Activated CD8-positive, alpha-beta memory T cell treated with anti-CD3 and anti-CD28 coated beads, Interleukin-2, amount 50 U/mL, for 1 hour (primary cell): ENCODE measurements around the gene MAP3K10.

ENCODE experiments used
- DNase-seq: peaks from one replicate; pipeline ENCODE4 v3.0.0-alpha.2; 2020; ENCODE audit errors: extremely low read depth

MAP3K10 gene

DNA sequence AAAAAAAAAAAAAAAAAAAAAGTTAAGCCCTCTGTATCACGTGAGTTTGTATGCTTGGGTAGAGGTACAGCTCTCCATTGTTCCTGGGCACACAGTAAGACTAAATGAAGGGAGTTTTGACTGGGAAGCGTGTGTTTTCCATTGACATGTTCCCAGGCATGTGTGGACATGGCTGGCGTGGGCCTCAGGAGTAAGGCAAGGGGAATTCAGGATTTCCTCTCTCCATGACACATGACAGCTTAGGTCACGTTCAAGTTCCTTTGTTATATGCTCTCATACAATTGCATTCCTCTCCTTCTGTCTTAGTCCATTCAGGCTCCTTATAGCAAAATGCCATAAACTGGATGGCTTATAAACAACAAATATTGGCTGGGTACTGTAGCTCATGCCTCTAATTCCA, 17.1 kb upstream of the MAP3K10 start:
- DNase-seq: no peak

DNA sequence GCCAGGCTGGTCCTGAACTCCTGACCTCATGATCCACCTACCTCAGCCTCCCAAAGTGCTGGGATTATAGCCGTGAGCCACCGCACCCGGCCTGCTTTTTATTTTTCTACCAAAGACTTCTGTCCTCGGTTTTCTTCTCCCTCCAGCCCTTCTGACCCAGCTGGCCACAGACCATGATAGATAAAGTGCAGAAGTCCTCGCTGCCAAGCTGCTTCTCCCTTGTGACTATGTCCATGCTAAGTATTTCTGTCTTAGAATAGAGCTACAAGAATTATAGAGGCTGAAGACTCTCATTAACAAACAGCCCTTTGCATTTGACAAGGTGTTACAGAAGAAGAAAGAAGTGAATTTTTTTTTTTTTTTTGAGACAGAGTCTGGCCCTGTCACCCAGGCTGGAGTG, 15.4 kb upstream of the MAP3K10 start:
- no peak for DNase-seq

DNA sequence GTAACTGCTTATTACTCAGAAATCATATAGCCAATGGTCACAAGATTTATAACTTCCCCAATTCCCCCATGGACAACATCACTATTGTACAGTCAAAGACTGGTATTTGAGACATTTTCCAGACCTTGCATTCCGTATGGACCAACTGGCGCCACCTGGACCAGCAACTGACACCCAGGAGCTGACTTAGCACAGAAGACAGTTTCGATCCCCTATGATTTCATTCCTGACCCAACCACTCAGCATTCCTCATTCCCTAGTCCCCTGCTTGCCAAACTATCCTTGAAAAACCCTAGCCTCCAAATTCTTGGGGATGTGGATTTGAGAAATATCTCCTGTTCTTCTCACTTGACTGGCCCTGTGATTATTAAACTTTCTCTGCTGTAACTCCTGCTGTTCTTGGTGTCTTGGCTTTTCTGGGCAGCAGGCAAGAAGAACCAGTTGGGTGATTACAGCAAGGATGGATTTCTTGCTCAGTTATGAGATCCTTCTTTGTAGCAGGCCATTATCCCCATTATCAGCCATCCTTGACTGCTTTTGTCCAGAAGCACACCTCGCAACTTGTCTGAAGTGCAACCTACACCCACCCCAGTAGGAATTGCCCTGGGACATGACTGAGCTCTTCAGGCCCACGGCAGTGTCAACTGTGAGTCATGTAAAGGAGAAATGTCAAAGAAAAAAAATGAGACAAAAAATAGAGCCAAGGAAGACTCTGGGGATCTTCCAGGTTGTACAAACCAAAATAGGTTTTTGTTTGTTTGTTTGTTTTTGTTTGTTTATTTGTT, 13.7 kb upstream of the MAP3K10 start:
- DNase-seq: no peak

DNA sequence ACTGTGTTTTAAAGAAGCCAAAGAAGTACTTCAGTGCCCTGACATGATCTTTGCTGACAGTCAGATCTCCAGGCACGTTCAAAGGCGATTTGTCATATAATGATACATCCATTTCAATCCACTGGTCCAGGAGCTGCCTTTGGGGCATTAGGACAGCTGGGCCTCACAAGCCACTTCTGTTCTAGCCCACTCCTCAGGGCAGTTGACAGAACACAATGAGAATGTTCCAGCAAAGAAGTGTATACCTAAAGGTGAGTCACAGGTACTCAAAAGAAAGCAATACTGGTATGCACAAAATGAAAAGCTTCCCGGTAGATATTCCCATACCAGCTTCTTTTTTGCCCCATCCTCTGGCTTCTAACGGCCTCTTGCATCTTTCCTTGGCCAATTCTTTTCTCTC, 12.5 kb upstream of the MAP3K10 start:
- no peak for DNase-seq

DNA sequence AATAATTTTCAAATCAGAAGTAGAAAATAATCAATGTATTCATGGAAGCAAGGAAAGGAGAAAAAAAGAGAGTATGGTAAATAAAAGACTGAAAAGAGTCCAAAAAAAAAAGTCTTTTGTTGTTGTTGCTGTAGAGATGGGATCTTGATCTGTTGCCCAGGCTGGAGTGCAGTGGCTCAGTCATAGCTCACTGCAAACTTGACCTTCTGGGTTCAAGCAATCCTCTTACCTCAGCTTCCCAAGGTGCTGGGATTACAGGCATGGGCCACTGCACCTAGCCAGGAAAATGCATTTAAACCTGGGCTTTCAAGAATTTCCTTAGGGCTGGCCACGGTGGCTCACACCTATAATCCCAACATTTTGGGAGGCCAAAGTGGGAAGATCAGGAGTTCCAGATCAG, 7.0 kb upstream of the MAP3K10 start:
- no peak for DNase-seq

DNA sequence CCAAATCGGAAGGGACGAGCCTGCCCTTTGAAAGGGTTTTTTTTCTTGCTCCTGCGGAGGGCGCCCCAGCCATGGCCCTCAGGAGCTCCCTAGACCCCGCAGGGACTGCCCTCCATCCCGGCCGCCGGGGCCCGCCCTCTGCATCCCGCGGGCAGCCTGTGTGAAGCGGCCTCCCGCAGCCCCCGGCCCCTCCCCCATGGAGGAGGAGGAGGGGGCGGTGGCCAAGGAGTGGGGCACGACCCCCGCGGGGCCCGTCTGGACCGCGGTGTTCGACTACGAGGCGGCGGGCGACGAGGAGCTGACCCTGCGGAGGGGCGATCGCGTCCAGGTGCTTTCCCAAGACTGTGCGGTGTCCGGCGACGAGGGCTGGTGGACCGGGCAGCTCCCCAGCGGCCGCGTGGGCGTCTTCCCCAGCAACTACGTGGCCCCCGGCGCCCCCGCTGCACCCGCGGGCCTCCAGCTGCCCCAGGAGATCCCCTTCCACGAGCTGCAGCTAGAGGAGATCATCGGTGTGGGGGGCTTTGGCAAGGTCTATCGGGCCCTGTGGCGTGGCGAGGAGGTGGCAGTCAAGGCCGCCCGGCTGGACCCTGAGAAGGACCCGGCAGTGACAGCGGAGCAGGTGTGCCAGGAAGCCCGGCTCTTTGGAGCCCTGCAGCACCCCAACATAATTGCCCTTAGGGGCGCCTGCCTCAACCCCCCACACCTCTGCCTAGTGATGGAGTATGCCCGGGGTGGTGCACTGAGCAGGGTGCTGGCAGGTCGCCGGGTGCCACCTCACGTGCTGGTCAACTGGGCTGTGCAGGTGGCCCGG, 815 bp downstream of the MAP3K10 start:
- no peak for DNase-seq

DNA sequence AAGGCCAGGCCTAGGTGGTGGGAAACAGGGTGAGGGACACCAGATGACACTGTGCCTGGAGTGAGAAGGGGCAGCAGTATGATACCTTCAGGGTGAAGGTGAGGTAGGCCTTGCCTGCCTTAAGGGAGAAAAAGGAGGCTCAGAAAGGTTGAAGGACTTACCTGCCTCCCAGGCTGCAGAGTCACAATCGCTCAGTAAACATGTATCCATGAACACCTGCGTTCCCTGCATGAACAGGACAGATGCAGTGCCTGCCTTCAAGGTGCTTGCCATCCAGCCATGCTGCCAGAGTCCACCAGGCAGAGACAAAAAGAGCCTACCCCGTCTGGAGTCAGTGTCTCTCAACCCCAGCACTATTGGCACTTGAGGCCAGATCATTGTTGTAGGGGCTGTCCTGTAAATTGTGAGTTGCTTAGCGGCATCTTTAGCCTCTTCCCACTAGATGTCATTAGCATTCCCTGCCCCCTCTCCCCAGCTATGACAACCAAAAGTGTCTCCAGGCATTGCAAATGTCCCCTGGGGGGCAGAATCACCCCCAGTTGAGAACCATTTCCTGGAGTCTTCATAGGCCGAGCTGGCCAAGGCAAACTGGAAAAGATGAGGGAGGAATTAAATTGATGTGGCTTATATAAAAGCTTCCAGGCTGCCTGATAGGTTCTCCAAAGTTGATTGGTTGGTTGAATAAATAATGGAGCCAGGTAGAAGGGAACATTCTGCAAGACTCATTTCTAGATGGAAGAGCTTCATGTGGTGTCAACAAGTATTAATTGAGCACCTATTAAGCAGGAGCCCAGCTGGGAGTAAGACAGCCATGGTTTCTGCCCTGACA, 1.7 kb downstream of the MAP3K10 start:
- no peak for DNase-seq

DNA sequence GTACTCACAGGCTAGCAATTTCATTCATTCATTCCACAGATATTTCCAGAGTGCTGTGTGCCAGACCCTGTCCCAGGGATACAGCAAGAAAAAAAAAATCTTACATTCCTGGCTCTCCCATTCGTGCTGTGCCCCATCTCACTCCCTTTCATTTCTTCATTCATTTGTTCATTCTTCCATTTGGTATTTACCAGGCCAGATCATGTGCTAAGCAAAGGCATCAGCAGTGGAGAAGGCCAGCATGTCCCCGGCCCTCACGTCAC, 2.3 kb downstream of the MAP3K10 start:
- no peak for DNase-seq

DNA sequence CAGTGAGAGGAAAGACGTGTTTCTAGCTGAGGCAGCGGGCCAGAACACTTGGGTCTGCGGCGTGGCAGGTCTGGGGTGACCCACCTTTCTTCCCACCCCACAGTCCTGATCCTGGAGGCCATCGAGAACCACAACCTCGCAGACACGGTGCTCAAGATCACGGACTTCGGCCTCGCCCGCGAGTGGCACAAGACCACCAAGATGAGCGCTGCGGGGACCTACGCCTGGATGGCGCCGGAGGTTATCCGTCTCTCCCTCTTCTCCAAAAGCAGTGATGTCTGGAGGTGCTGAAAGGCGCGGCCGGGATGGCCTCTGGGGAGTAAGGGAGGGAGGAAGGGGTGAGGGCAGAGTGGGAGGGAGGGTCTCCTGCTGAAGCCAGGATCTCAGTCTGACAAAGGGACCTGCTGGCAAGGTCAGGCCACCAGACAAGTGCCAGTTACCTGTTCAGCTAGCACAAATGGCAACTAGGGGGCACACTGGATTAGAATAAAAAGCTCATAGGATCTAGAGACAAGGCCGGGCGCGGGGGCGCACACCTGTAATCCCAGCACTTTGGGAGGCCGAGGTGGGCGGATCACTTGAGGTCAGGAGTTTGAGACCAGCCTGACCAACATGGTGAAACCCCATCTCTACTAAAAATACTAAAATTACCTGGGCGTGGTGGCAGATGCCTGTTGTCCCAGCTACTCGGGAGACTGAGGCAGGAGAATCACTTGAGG, 7.2 kb downstream of the MAP3K10 start:
- no peak for DNase-seq

DNA sequence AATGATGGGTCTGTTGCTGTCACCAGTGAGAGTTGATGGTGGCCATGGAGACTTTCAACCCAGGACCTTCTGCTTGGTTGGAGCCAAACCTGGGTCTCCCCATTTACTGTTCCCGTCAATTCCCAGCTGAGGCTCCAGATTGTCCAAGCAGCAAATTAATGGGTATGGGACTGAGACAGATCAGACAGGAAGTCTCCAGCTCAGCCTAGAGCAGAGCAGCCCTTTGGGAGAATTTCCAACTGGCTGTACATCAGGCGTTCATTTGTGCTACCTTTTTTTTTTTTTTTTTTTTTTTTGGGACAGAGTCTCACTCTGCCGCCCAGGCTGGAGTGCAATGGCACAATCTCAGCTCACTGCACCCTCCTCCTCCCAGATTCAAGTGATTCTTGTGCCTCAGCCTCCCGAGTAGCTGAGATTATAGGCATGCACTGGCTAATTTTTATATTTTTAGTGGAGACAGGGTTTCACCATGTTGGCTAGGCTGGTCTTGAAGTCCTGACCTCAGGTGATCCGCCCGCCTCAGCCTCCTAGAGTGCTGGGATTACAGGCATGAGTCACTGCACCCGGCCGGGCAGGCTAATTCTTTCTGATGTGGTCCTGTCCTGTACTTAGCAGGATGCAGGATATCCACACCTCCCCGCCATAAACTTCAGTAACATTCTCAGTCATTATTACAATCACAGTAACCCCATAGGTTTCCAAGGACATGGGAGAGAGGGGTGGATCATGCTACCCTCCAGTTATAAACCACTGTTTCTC, 9.3 kb downstream of the MAP3K10 start:
- no peak for DNase-seq

DNA sequence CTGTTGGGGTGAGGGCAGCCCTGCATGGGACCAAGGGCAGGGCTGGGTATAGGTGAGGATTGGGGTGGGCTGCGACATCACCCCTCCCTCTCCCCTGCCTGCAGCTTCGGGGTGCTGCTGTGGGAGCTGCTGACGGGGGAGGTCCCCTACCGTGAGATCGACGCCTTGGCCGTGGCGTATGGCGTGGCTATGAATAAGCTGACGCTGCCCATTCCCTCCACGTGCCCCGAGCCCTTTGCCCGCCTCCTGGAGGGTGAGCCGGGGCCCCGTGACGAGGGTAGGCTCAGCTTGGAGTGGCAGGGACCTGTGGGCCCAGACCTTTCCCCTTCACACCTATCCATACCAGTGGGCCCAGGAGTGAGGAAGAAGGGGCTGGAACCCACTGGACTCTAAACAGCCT, 13.2 kb downstream of the MAP3K10 start:
- DNase-seq: no peak

DNA sequence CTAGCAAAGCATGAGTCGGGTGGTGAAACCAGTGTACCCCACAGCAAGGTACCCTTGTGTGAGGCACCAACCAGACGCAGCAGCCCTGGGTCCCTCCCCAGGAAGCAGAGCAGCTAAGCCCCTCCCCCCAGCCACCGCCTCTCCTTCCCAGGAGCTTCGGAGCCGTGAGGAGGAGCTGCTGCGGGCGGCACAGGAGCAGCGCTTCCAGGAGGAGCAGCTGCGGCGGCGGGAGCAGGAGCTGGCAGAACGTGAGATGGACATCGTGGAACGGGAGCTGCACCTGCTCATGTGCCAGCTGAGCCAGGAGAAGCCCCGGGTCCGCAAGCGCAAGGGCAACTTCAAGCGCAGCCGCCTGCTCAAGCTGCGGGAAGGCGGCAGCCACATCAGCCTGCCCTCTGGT, 14.5 kb downstream of the MAP3K10 start:
- no peak for DNase-seq

DNA sequence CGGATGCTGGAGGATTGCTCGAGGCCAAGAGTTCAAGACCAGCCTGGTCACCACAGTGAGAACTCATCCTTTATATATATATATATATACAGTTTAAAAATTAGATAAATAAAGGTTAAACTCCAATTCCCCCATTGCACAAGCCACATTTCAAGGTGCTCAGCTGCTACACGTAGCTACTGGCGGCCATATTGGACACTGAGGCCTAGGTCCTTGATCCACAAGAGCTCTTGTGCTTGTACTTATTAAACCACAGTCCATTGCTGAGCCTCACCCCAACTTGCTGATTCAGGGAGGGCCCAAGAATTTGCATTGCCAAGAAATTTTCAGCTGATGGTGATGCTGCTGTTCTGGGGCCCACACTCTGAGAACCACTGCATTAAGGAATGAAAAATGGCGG, 17.4 kb downstream of the MAP3K10 start:
- no peak for DNase-seq

DNA sequence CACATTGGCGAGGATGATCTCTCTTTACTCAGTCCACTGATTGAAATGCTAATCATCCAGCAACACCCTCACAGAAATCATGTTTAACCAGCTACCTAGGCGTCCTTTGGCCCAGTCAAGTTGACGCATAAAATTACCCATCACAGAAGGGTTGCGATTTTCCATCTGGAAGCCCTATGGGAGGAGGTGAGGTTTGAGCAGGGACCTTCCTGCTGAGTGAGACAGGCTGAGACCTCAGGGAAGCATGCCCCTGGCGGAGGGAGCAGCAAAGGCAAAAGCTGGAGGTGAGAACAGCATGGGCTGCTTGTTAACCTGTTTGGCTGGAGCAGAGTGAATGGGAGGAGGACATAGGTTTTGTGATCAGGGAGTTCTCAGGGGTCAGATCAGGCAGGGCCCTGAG, 19.7 kb downstream of the MAP3K10 start:
- DNase-seq: no peak

DNA sequence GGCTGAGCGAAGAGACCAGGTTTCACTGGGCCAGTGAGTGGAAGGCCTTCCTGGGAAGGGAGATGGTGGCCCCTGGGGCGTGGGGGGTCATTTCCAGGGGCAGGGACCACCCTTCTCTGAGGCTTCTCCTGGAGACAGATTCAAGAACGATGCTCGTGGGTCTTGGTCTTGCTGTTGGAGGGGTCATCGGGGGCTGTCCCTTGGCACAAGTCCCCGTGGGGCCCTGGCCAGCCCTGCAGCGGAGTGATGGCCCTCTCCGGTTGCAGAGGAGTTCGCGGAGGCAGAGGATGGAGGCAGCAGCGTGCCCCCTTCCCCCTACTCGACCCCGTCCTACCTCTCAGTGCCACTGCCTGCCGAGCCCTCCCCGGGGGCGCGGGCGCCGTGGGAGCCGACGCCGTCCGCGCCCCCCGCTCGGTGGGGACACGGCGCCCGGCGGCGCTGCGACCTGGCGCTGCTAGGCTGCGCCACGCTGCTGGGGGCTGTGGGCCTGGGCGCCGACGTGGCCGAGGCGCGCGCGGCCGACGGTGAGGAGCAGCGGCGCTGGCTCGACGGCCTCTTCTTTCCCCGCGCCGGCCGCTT, 22.1 kb downstream of the MAP3K10 start:
- no peak for DNase-seq

DNA sequence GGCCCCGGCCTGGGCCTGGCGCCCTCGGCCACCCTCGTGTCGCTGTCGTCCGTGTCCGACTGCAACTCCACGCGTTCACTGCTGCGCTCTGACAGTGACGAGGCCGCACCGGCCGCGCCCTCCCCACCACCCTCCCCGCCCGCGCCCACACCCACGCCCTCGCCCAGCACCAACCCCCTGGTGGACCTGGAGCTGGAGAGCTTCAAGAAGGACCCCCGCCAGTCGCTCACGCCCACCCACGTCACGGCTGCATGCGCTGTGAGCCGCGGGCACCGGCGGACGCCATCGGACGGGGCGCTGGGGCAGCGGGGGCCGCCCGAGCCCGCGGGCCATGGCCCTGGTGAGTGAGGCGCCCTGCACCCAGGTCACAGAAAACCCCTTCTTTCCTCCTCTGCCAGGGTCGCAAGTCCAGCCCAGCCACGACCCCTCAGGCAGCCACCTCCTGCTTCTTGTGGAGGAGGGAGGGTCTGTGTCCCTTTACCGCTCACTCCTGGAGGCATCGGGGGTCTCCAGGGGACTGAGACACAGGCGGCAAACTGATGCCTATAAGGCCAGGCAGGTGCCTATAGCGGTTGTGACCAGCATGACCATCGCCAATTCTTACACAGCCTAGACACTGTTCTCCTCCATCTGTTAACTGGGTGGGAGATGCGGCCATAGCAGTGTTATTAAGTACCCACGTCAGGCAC, 22.8 kb downstream of the MAP3K10 start:
- no peak for DNase-seq

DNA sequence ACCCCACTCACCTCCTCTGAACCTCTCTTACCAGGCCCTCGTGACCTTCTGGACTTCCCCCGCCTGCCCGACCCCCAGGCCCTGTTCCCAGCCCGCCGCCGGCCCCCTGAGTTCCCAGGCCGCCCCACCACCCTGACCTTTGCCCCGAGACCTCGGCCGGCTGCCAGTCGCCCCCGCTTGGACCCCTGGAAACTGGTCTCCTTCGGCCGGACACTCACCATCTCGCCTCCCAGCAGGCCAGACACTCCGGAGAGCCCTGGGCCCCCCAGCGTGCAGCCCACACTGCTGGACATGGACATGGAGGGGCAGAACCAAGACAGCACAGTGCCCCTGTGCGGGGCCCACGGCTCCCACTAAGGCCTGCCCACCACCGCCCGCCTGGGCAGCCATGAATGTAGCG, 23.7 kb downstream of the MAP3K10 start:
- no peak for DNase-seq

DNA sequence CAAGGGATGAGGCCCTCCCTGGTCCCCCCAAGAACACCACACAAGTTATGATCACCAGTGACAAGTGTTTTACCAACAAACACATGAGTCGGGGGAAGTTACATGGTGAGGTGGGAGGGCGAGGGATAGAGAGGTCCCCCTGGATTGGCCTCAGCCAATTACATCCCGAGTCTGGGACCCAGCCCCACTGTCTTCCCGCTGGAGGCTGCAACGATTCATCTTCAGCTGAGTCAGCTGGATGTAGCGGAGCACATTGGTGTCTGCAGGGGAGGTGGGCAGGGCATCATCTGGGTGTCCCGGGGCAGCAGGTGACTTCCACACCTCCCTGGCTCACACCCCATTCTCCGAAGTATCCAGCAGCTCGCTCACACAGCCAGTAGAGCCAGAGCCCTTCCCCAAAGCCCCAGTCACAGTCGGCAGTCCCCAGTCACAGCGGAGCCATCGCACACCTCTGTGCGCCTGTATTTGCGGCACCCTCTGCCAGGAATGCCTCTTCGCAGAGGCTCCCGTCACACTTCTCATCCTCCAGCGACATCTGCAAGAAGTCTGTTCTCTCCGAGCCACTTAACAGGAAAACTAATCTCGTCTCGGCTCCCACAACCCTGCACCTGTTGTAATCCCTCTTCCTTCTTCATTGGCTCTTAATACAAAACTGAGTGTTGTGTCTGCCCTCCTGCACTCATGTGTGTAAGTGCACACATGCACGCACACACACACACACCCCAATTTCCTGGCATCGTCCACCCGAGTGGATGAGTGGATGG, 25.0 kb downstream of the MAP3K10 start:
- DNase-seq: no peak

DNA sequence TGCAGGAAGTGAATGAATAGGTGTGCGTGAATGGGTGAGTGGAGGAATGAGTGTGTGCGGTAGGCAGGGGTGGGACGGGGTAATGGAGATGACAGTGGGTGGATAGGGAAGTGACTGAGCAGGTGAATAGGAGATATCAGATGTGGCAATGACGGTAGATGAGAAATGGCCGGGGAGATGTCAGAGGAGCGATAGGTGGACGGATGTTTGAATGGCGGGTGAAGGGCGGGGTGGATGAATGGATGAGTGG, 25.5 kb downstream of the MAP3K10 start:
- no peak for DNase-seq
